GM06990 (cell line): ENCODE results near the gene LPIN1.
A peak's percentile ranks its signal among the peaks of the same experiment; 100 is the strongest.

ENCODE experiments used
- DNase-seq: peaks from one replicate; pipeline ENCODE4 v3.0.0-alpha.2; 2011; ENCODE audit not compliant: insufficient read length; ENCODE audit errors: extremely low read depth
- H3K27me3 ChIP-seq: replicated peaks from 2 replicates; pipeline ENCODE4 v1.6.0; 2011; ENCODE audit warnings: low read length; ENCODE audit not compliant: control insufficient read depth, insufficient read depth
- H3K36me3 ChIP-seq: 2 replicates; pipeline ENCODE4 v1.5.1; 2011; ENCODE audit warnings: low read length; ENCODE audit not compliant: control insufficient read depth, insufficient read depth
- H3K4me3 ChIP-seq: replicated peaks from 2 replicates; pipeline ENCODE4 v1.5.1; 2011; ENCODE audit warnings: low read depth, mild to moderate bottlenecking, control low read depth, low read length
- TF ChIP-seq, protein P1 (sequence below): IDR thresholded peaks from 2 replicates; pipeline ENCODE4 v1.5.1; 2011; ENCODE audit warnings: low read length, control low read depth, mild to moderate bottlenecking, inconsistent platforms; ENCODE audit not compliant: insufficient read depth, poor library complexity, severe bottlenecking

Gene LPIN1

DNA sequence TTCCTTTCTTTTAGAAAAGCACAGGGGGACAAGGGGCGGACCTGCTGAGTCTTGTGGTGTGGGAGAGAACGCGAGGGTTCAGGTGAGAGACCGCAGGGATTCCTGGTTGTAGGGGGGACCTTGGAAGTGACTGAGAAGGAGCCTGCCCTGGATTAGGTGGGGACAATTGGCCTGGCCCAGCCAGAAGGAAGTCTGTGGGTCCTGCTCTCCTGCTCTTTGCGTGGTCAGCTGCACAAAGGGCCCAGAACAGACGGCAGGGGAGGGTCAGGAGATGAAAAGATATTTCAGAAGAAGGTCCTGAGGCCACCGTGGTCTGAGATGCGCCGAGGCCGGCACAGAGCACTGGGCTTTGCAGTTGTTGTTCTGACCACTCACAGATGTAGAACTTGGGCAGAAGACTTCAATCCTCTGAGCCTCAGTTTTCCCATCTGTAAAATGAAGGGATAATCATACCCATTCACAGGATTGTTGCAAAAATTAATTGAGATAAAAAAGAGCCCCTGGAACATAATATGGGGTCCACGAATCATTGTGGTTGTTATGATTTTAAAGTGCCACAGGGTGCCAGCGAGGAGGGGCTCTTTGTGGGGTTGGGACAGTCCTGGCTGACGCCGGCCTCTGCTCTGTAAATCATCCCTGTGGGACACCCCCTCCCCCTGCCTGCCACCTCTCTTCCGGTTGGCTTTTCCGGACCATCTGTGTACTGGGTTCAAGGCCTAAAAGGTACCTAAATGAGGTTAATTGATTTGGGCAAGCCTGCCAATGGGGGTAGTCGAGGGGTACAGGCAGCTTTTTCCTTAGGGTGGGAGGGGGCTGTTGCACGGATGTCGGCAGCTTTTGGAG lies 1.8 kb downstream of the LPIN1 start:
- DNase-seq: no peak
- Histone ChIP-seq H3K36me3 (no peaks in the 10 kb centered on the region), H3K27me3 (no peaks in the 10 kb centered on the region), H3K4me3 (peak overlapping the region; percentile 71)
- TF ChIP-seq, protein P1, sequence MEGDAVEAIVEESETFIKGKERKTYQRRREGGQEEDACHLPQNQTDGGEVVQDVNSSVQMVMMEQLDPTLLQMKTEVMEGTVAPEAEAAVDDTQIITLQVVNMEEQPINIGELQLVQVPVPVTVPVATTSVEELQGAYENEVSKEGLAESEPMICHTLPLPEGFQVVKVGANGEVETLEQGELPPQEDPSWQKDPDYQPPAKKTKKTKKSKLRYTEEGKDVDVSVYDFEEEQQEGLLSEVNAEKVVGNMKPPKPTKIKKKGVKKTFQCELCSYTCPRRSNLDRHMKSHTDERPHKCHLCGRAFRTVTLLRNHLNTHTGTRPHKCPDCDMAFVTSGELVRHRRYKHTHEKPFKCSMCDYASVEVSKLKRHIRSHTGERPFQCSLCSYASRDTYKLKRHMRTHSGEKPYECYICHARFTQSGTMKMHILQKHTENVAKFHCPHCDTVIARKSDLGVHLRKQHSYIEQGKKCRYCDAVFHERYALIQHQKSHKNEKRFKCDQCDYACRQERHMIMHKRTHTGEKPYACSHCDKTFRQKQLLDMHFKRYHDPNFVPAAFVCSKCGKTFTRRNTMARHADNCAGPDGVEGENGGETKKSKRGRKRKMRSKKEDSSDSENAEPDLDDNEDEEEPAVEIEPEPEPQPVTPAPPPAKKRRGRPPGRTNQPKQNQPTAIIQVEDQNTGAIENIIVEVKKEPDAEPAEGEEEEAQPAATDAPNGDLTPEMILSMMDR: no peak

DNA sequence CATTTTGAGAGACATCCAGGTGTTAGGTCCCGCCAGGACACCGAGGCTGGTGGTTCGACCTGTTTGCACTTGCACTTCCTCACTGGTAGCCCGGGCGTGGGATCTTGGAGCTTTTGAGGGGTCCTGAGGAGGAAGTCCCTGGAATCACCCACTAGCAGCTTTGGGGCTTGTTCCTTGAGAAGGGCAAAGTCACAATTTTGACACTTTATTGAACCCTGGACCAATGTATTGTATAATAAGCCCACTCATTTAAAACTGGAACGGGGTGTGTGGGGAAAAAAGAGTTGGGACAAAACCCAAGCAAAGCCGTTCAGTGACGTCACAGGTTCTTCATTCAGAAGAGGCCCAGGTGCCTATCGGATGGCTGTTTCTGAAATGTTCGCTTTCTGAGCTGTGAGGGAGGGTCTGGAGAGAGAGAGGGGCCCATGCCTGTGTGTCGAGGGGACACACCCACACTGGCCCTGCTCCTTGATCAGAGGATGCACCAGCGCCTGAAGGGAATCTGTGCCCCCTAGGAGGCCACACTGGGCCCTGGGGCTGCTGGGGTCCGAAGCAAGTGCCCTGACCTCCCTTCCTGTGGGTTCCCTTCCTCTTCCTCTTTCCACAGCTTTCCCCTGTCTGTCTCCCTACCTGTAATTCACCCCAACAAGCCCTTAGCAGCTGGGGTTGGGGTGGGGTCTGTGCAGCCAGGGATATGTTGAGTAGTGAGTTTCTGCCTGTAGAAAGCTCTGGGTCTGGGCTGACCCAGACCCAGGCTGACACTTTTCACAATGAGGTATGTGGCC lies 2.6 kb downstream of the LPIN1 start:
- no peaks in the 10 kb centered on the region for H3K27me3 ChIP-seq
- no peak for DNase-seq
- peak overlapping the region; percentile 71 for H3K4me3 ChIP-seq

DNA sequence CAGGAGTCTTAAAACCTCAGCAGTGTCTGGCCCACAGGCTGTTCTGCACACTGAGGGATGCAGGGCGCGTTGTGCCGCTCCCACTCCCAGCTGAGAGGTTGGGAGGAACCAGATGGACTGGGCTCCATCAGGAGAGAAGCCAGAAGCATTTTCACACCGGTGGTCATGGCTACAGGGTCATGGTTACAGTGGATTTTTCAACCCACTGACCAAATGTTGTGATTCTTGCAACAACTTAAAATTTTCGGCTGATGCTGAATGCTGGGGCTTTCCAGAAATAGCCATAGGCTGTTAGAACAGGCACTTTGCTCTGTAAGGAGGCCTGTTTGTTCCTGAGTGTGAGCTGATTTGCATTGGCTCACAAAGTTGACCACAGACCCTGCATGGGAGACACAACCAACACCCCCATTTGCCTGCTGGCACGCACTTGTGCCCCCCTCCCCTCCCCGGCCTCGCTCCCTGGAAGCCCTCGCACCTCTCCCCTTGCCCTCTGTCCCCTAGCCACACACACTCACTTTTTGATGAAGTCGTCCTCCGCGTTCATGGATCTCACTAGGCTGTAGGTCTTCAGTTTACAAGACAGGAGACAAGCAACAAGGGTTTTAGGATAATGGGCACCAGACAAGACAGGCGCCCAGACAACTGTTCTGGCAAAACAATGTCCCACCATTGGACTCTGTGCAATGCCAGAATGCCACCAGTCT lies 3.4 kb downstream of the LPIN1 start:
- Histone ChIP-seq H3K36me3 (no peaks in the 10 kb centered on the region), H3K4me3 (peak overlapping the region; percentile 71), H3K27me3 (no peaks in the 10 kb centered on the region)
- DNase-seq: peak; percentile 75
- TF ChIP-seq, protein P1: no peak

More for the DNA sequence above, 2.6 kb downstream of the LPIN1 start:
- TF ChIP-seq, protein P1: no peak
- H3K36me3 ChIP-seq: no peaks in the 10 kb centered on the region

DNA sequence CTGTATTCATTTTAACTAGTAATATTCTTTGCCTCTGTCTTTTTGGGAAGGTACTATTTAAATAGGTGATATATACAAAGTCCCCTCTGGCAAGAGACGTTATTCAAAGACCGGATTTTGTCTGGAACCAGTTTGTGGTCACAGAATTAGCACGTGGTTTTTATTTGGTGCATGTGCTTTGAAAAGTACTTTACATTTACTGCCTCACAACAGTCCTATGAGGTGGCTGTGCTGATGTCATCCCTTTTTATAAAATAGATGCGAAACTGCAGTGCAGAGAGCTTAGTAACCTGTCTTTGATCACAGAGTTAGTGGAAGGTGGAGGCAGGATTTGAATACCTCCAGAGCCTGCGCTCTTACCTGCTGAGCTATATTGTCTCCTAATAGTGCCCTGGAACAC lies 4.0 kb downstream of the LPIN1 start:
- TF ChIP-seq, protein P1: no peak
- Histone ChIP-seq H3K27me3 (no peaks in the 10 kb centered on the region), H3K4me3 (peak overlapping the region; percentile 71), H3K36me3 (no peaks in the 10 kb centered on the region)
- peak; percentile 54 for DNase-seq

DNA sequence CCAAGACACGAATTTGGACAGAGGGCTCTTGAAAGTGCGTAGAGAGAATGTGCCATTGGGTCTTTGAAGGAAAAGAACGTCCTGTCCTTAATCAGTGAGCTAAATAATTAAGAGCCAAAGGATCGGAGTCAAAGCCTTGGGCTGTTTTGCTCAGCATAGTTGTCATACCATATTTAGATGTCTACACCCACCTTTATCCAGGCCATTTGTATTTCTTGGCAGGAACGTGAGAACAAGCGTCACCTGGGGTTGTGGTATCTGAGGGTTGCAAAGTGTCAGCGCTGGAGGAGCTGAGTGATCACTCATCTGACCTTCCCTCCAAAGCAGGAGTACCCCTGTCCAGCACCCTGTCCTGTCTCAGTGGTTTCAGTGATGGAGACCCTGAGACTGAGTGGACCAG lies 4.5 kb downstream of the LPIN1 start:
- TF ChIP-seq, protein P1: no peak
- no peak for DNase-seq
- no peaks in the 10 kb centered on the region for H3K27me3 ChIP-seq
- no peaks in the 10 kb centered on the region for H3K36me3 ChIP-seq
- peak overlapping the region; percentile 29 for H3K4me3 ChIP-seq
